Fibroblast of skin of back (primary cell): ENCODE measurements around the gene SPEF1. TPM values are rescaled to one million over a fixed set of nuclear protein-coding genes. Genes with fewer than 3 reads are reported as not detected.
"Not testable (repeated sequence)": the region's sequence is repeated elsewhere in the genome, so short reads cannot be mapped to it uniquely, and the experiment has no call there.

Source experiments
- DNase-seq: peaks from one replicate; pipeline ENCODE4 v3.0.0-alpha.2; 2013
- polyA plus RNA-seq, 2 experiments: library from polyadenylated mRNA; unstranded; fragments of 120-200 nt; gene quantifications; one replicate each; pipeline ENCODE4 v1.2.1, GENCODE V29; 2013; ENCODE audit not compliant: insufficient read length in 2 of 2

SPEF1 gene
- 0.12 TPM for polyA plus RNA-seq (2013, experiment 1 of 2; ENCODE audit: insufficient read length)
- 0.13 TPM for polyA plus RNA-seq (2013, experiment 2 of 2; ENCODE audit: insufficient read length)

GRCh38 chr20:3781153-3781910 is at the start of gene SPEF1:
TSS of gene SPEF1 (minus strand) at chr20:3781448. CDS start at chr20:3781287, 161 bp downstream.
- peak; percentile 96 for DNase-seq

- DNase-seq: not testable (repeated sequence)
Observed at GRCh38 chr20:3829891-3830290, 48.6 kb upstream of the SPEF1 start.

- DNase-seq: no peak
Observed at GRCh38 chr20:3828798-3829197, 47.5 kb upstream of the SPEF1 start.

GRCh38 chr20:3826420-3826819 is 45.2 kb upstream of the SPEF1 start:
- DNase-seq: no peak

- DNase-seq: no peak
Observed at GRCh38 chr20:3825526-3825925, 44.3 kb upstream of the SPEF1 start.

GRCh38 chr20:3823881-3824280 is 42.6 kb upstream of the SPEF1 start:
- no peak for DNase-seq

- DNase-seq: no peak
Observed at GRCh38 chr20:3821996-3822395, 40.7 kb upstream of the SPEF1 start.

GRCh38 chr20:3820901-3821727 is 39.9 kb upstream of the SPEF1 start:
- DNase-seq: no peak

- peak; percentile 96 for DNase-seq
Observed at GRCh38 chr20:3820048-3820900, 39.0 kb upstream of the SPEF1 start, which contains the start of gene AP5S1. TSS of gene AP5S1 (plus strand) at chr20:3820547. CDS start at chr20:3822118, 1,571 bp downstream.

- DNase-seq: no peak
Observed at GRCh38 chr20:3819411-3820047, 38.3 kb upstream of the SPEF1 start.

- peak; percentile 81 for DNase-seq
Observed at GRCh38 chr20:3818155-3819151, 37.2 kb upstream of the SPEF1 start.

GRCh38 chr20:3815703-3816315 is 34.6 kb upstream of the SPEF1 start:
- DNase-seq: no peak

- DNase-seq: no peak
Observed at GRCh38 chr20:3814928-3815495, 33.8 kb upstream of the SPEF1 start.

- DNase-seq: no peak
Observed at GRCh38 chr20:3813848-3814581, 32.8 kb upstream of the SPEF1 start.

GRCh38 chr20:3812975-3813847 is 32.0 kb upstream of the SPEF1 start:
- DNase-seq: no peak

GRCh38 chr20:3812259-3812681 is 31.0 kb upstream of the SPEF1 start:
- DNase-seq: no peak

GRCh38 chr20:3811467-3812258 is 30.4 kb upstream of the SPEF1 start:
- peak; percentile 99 for DNase-seq
